GM19438 (cell line): ENCODE measurements around the gene RNF220.

ENCODE experiments used
- ATAC-seq: cut with Tn5 transposase; IDR thresholded peaks from one replicate; pipeline ENCODE4 v1.9.1; 2021; ENCODE audit warnings: low read depth; ENCODE audit not compliant: unreplicated experiment

Gene RNF220

GRCh38 chr1:44672961-44673674, 268.1 kb downstream of the RNF220 start:
- ATAC-seq = no peak

GRCh38 chr1:44673675-44674112, 268.6 kb downstream of the RNF220 start:
- peak; percentile 8 for ATAC-seq

DNA sequence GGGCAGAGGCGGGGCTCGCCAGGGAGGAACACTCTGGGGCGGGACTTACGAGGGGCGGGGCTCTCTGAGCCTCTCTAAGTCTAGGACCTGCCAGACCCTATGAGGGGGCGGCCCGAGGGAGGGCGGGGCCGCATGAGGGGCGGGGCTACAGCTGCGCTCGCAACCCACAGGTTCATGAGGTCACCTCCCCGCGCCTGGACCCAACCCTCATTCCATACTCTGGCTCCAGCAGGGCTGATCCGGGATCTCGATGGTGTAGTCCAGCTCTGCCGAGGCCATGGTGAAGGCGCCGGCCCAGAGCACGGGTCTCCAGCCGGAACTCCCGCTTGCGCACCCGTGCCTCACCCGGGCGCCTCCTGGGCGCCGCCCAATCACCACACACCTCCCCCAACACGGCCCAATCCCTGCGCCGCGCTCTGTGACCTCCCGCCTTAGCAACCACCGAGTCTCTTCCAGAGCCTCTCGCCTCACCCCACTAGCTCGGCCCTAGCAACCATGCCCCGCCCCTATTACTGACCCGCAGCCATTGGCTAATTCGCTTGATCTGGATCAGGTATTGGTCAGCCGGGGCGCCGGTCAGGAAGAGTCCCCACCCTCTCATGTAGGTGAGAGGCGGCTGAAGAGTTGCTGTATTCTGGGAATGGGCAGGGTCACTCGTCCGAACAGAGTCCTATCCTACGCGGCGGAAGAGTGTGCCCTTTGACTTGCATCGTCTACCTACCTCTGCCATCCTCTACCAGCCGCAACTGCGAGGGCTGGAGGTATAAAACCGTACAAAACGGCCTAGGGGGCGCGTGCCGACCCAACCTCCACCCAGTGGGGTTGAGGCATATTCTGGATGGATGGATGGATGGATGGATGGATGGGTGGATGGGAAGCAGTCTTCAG, 269.3 kb downstream of the RNF220 start, which contains the start of the genes ARMH1 and TMEM53:
TSS of gene ARMH1 (plus strand) at position 602 of the 888 bp plus-strand sequence. CDS start 14,984 bp downstream, outside the sequence.
TSS of gene TMEM53 (minus strand) at position 369 of the 888 bp plus-strand sequence. CDS start at position 279, 90 bp downstream.
- peak; percentile 81 for ATAC-seq

- no peak for ATAC-seq
These were observed 270.1 kb downstream of the RNF220 start for GRCh38 chr1:44675186-44675585.

GRCh38 chr1:44676484-44677200, 271.6 kb downstream of the RNF220 start:
- no peak for ATAC-seq

DNA sequence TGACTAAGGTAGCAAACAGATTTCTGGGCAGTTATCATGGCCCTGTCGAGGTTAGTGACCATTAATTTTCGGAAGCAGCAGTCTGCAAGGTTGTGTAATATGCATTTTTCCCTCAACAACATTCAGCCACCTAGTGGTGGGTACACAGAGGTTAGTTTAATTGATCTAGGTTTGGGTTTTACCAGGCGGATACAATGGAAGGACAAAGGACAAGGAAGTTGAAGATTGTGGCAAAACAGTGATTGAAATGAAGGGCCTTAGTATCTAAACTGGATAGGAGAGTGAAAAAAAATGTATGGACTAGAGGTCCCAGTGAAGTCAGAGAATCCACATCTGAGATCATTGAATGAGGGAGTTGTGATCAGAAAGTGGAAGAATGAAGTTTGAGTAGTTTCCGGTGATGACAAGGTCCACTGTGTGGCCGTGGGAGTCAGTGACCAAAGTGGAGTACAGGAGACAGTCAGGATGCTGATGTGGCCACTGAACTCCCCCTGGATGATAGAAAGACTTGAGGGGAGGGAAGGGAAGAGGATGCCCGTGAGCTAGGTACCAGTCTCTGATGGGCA, 272.2 kb downstream of the RNF220 start:
- no peak for ATAC-seq

- ATAC-seq = no peak
These were observed 273.1 kb downstream of the RNF220 start for GRCh38 chr1:44678120-44678519.

GRCh38 chr1:44678626-44679025, 273.6 kb downstream of the RNF220 start:
- no peak for ATAC-seq

DNA sequence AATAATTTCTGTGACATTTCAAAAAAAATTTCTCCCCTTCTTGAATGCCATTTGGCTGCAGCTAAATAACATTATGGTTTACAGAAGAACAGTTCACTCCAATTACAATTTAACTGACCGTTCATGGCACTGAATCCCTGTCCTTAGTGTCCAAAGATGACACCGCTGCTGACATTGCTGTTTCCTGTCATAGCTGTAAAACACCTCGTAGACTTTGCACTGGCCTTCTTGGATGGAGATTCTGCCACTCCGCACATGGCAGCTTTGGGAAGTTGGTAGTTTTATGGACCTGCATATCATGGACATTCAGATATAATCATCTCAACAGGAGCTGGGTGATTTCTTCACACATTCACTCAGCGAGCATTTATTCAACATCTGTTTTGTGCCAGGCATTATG, 274.4 kb downstream of the RNF220 start:
- ATAC-seq = no peak

DNA sequence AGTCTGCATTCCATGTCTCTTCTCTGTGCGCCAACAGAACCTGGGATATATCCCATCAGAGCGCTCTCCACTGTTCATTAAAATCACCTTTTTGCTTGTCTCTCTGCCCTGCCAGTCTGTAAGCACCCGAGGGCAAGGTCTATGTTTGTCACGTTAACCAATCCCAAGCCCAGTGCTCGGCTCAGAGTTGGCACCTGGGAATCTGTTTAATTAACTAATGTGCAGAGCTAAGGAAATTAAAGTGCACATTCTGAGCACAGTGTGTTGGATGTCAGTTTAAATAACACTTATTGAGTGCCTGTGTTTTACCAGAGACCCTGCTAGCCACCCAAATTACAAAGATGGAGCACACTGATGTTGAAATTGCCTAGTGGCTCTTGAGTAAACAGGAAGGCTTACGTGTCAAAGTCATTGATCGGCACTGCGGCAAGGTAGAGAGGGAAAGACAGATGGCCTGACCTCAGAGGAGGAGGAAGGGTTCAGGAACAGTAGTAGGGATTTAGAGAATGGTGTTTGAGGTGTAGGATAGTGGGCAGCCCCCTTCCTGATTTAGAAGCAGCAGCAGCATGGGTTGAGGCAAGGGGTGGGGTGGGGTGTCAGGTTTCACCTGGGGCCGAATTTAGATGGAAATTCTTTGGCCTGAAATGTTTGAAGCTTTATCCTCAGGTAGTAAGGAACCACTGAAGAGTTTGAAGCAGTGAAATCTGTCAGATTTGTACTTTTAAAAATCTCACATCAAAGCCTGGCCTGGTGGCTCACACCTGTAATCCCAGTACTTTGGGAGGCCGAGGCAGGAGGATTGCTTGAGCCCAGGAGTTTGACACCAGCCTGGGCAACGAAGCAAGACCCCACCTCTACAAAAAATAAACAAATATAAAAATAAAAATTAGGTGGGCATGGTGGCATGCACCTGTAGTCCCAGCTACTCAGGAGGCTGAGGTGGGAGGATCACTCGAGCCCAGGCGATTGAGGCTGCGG, 277.1 kb downstream of the RNF220 start:
- no peak for ATAC-seq

GRCh38 chr1:44682883-44683265, 277.8 kb downstream of the RNF220 start:
- no peak for ATAC-seq

GRCh38 chr1:44684525-44684924, 279.5 kb downstream of the RNF220 start:
- peak; percentile 63 for ATAC-seq

DNA sequence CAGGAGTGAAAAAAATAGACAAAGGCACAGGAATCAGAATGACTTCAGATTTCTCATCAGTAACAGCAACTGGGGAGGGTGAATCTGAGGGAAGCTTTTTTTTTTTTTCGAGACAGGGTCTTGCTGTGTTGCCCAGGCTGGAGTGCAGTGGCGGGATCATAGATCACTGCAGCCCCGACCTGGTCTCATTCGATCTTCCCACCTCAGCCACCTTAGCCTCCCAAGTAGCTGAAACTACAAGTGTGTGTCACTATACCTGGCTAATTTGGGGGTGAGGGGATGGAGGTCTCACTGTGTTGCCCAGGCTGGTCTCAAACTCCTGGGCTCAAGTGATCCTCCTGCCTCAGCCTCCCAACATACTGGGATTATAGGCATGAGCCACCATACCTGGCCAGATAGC, 280.2 kb downstream of the RNF220 start:
- no peak for ATAC-seq

DNA sequence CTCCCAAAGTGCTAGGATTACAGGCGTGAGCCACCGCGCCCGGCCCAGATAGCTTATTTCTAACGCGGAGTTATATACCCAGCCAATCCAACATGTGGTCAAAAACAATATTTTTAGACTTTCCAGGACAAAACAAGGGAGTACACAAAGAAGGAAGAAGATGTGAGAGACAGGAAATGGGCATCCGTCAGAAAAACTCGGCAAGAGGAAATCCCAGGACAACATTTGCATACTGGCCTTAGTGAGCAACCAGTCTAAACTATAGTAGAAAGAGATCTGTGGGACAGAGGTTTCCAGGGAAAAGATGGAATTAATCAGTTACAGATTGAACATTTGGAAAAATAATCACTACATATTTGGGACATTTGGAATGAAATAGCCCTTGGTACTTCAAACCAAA, 280.8 kb downstream of the RNF220 start:
- ATAC-seq = no peak

- ATAC-seq = no peak
These were observed 283.8 kb downstream of the RNF220 start for GRCh38 chr1:44688760-44689446.

DNA sequence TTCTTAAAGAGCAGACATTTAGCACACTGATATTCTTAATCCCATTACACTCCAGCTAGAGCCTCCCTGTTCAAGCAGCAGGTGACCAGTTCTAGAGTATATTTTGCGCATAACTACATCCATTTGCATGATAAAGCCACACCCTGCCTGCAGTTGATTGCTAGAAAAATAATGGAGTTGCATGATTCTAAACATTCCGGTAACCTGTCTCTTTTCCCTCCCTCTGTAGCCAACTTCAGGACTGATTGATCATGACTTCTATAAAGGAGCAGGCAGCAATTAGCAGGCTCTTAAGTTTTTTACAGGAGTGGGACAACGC, 284.4 kb downstream of the RNF220 start:
- no peak for ATAC-seq

DNA sequence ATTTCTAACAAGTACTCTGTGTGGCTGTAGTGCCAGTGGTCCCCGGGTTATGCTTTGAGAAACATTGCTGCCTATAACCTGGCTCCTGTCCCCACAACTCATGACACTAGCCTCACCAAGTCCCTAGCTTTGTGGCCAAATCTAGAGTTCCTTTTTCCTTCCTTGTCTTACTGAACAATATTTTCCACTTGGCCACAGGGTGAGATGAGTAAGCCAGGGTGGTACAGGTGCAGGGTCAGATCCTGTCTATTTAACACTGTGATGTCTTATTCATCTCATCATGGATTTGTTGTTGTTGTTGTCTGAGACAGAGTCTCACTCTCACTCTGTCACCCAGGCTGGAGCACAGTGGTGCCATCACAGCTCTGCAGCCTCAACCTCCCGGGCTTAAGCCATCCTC, 288.1 kb downstream of the RNF220 start:
- no peak for ATAC-seq

GRCh38 chr1:44693900-44694299, 288.8 kb downstream of the RNF220 start:
- ATAC-seq = no peak
